ENCODE measurements around the gene PHTF2.

DNA sequence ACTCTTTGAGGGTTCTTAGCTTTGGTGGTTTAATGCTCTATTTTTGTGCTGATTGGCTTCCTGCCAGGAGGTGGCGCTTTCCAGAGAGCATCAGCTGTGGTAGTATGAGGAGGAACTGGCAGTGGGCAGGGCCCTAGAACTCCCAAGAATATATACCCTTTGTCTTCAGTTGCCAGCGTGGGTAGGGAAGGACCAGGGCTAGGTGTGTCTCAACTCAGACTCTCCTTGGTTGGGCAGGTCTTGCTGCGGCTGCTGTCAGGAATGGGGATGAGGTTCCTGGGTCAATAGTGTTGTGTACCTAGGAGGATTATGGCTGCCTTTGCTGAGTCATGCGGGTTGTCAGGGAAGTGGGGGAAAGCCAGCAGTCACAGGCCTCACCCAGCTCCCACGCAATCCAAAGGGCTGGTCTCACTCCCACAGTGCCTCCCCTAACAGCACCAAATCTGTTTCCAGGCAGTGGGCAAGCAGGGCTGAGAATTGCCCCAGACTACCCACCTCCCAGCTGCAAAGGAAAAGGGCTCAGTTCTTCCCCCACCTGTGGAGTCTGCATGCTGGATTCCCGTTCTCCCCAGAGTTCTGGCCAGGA lies 191.5 kb downstream of the PHTF2 start:
- TF ChIP-seq, protein P1, sequence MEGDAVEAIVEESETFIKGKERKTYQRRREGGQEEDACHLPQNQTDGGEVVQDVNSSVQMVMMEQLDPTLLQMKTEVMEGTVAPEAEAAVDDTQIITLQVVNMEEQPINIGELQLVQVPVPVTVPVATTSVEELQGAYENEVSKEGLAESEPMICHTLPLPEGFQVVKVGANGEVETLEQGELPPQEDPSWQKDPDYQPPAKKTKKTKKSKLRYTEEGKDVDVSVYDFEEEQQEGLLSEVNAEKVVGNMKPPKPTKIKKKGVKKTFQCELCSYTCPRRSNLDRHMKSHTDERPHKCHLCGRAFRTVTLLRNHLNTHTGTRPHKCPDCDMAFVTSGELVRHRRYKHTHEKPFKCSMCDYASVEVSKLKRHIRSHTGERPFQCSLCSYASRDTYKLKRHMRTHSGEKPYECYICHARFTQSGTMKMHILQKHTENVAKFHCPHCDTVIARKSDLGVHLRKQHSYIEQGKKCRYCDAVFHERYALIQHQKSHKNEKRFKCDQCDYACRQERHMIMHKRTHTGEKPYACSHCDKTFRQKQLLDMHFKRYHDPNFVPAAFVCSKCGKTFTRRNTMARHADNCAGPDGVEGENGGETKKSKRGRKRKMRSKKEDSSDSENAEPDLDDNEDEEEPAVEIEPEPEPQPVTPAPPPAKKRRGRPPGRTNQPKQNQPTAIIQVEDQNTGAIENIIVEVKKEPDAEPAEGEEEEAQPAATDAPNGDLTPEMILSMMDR (IDR thresholded peaks at IDR 0.05): no peak
- no peak for TF ChIP-seq POLR2A (IDR thresholded peaks at IDR 0.05)
